ENCODE results near the gene FAM131A. TPM values are rescaled to one million over a fixed set of nuclear protein-coding genes. Genes with fewer than 3 reads are reported as not detected.

The FAM131A gene
- total and polyA plus RNA-seq, 2 of the 4 experiments (the other 2 are of a cell fraction): 10.8 to 19.5 TPM

DNA sequence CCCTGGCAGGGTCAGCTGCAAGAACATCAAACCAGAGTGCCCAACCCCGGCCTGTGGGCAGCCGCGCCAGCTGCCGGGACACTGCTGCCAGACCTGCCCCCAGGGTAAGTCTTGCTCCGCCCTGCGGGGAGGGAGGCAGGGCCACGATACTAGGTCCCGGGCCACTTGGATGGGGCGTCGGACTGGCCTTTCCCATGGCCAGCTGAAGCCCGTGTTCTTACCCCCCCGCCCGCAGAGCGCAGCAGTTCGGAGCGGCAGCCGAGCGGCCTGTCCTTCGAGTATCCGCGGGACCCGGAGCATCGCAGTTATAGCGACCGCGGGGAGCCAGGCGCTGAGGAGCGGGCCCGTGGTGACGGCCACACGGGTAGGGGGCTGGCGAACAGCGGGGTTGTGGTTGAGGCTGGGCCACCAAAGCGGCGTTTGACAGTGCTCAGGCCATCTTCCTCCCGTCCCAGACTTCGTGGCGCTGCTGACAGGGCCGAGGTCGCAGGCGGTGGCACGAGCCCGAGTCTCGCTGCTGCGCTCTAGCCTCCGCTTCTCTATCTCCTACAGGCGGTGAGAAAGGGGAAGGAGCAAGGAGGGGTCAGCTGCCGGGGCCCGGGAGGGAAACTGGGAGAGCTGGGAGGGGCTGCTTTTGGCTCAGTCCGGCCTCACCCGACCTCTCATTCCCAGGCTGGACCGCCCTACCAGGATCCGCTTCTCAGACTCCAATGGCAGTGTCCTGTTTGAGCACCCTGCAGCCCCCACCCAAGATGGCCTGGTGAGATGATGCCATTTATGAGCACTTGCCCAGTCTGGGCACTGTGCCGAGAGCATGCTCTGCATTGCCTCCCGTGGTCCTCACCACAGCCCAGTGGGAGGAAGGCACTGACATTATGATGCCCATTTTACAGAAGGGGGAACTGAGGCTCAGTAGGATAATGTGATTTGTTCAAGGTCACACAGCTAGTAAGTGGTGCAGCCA is 44.1 kb downstream of the FAM131A start:
- no TSS peak for BruUV-seq (replicated peaks)
- H2AK9ac ChIP-seq (replicated peaks; ENCODE audit: low read depth, low read length, poor library complexity): no peak overlapping the region
- ATAC-seq (ENCODE audit: low read depth) (no peak), DNase-seq (no peak)
- CTCF ChIA-PET: no interaction called here
- no peaks in the 10 kb centered on the region for H3K79me1 ChIP-seq (ENCODE audit: low read depth in 1 of 2, low read length in 2 of 2)
- 23% methylated on average over 22 of the region's 55 CpGs; no CpG with 5 or more reads in 1 of the 2 experiments for WGBS, 2 experiments (ENCODE audit: extremely low coverage in 2 of 2, insufficient read length in 1 of 2)
- H3K4me1 ChIP-seq (ENCODE audit: control insufficient read depth, insufficient read depth, low read length): peaks cover 2% of the 10 kb centered on the region; the same call in 1 of the 2 replicates
- intact Hi-C loops (cut with micrococcal nuclease): no loop called here
- no peaks in the 10 kb centered on the region for H3K36me3 ChIP-seq (ENCODE audit: control insufficient read depth, insufficient read depth, low read length)
- H3K56ac ChIP-seq (ENCODE audit: extremely low read depth, insufficient read depth, low read length): no peak overlapping the region
- H2BK15ac ChIP-seq (ENCODE audit: low read depth, low read length): no peak overlapping the region
- no peak overlapping the region for H3K4me3 ChIP-seq (ENCODE audit: insufficient read depth, low read depth, low read length)
- peaks cover 76% of the 10 kb centered on the region for H3K27me3 ChIP-seq (ENCODE audit: control insufficient read depth, insufficient read depth, low read length)
- H2AFZ ChIP-seq (replicated peaks; ENCODE audit: low read length, poor library complexity): peak overlapping the region; percentile 40
- no peak overlapping the region for H2BK120ac ChIP-seq (ENCODE audit: low read depth, low read length)
- 0 out of 2 replicates have a peak overlapping the region, but pooled peaks have one; percentile 49 for H3K23ac ChIP-seq (ENCODE audit: low read depth, low read length)
- no peak overlapping the region for H4K8ac ChIP-seq (ENCODE audit: low read depth in 2 of 2, low read length in 2 of 2)
- H4K5ac ChIP-seq (ENCODE audit: low read depth, low read length): no peak overlapping the region
- no peaks in the 10 kb centered on the region for H3K9me1 ChIP-seq (ENCODE audit: insufficient read depth, low read length)
- no peak overlapping the region for H2BK20ac ChIP-seq (ENCODE audit: low read depth, low read length)
- H2BK5ac ChIP-seq (ENCODE audit: low read depth, low read length, poor library complexity, severe bottlenecking): no peak overlapping the region
- no peak overlapping the region for H3K27ac ChIP-seq (ENCODE audit: insufficient read depth, low read length)
- H3K4ac ChIP-seq (ENCODE audit: low read depth, low read length): no peak overlapping the region
- POLR2A ChIA-PET (ENCODE audit: unreplicated experiment): no interaction called here
- no peak overlapping the region for H3K14ac ChIP-seq (replicated peaks; ENCODE audit: low read depth, low read length)
- dilution Hi-C loops (cut with HindIII; ENCODE audit: low sequenced_read_pairs, unreplicated experiment): no loop called here
- no peaks in the 10 kb centered on the region for H3K9me3 ChIP-seq (ENCODE audit: control insufficient read depth, insufficient read depth, low read length)
- H3K9ac ChIP-seq (ENCODE audit: low read depth, low read length): no peak overlapping the region
- H3K4me2 ChIP-seq (ENCODE audit: low read depth, low read length): no peak overlapping the region
- no peak overlapping the region for H2AK5ac ChIP-seq (ENCODE audit: low read depth, low read length)
- H4K20me1 ChIP-seq (ENCODE audit: insufficient read depth, low read length): no peaks in the 10 kb centered on the region
- in situ Hi-C loops (cut with MboI; ENCODE audit: low sequenced_read_pairs): no loop called here
- no peak overlapping the region for H3K18ac ChIP-seq (ENCODE audit: low read depth, low read length)
- no peak overlapping the region for H4K91ac ChIP-seq (ENCODE audit: insufficient read depth, low read depth, low read length)
- TF ChIP-seq USF2 (IDR thresholded peaks at IDR 0.05; ENCODE audit: low read depth, low read length) (no peak), ELK1 (IDR thresholded peaks at IDR 0.05; ENCODE audit: borderline replicate concordance, low read depth, low read length) (no peak), MXI1 (IDR thresholded peaks at IDR 0.05; ENCODE audit: borderline replicate concordance, low read depth, low read length) (no peak), CTCF (conservative IDR thresholded peaks at IDR 0.05; ENCODE audit: low read depth, low read length) (no peak), RAD21 (IDR thresholded peaks at IDR 0.05; ENCODE audit: low read length) (no peak), SMC3 (IDR thresholded peaks at IDR 0.05; ENCODE audit: low read depth, low read length) (no peak), POLR2A (IDR thresholded peaks at IDR 0.05; ENCODE audit: low read depth, low read length) (no peak), BHLHE40 (IDR thresholded peaks at IDR 0.05; ENCODE audit: low read depth, low read length) (no peak), NFE2L2 (IDR thresholded peaks at IDR 0.05; ENCODE audit: low read depth, low read length) (no peak), RFX5 (IDR thresholded peaks at IDR 0.05; ENCODE audit: low read depth, low read length) (no peak), RCOR1 (IDR thresholded peaks at IDR 0.05; ENCODE audit: insufficient replicate concordance, low read length) (no peak), FOS (IDR thresholded peaks at IDR 0.05; ENCODE audit: low read depth, low read length) (no peak), MAZ (IDR thresholded peaks at IDR 0.05; ENCODE audit: borderline replicate concordance, low read depth, low read length) (no peak), MAFK (IDR thresholded peaks at IDR 0.05; ENCODE audit: low read depth, low read length) (no peak)

Data from IMR-90 (cell line).